ENCODE data around the gene CYBB.

DNA sequence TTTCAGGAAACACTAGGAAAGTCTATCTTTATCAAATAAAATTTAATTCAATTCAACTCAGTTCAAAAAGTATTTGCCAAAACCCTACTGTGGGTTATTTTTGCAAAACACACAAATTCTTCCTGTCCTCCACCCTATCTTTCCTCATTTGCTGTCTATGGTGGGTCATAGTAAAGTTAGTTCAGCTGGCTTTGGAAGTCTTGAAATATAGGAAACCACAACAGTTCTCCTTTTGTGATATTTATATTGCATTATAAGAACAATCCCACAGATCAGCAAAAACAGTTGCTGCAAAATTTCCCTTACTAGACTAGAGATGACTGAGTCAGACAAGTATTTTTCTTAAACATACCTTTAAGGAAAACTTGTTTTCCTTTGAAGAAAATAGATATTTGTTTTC lies 22.2 kb downstream of the CYBB start:
- TF ChIP-seq OSR1 (CRISPR knock-in tag; IDR thresholded peaks at IDR 0.05) (no peak), ZFP30 (CRISPR knock-in tag; IDR thresholded peaks at IDR 0.05) (no peak), TOX (CRISPR knock-in tag; IDR thresholded peaks at IDR 0.05; ENCODE audit: borderline replicate concordance) (no peak), ZFP3 (CRISPR knock-in tag; IDR thresholded peaks at IDR 0.05) (no peak), CSDC2 (CRISPR knock-in tag; IDR thresholded peaks at IDR 0.05) (no peak), ZNF8 (CRISPR knock-in tag; IDR thresholded peaks at IDR 0.05) (no peak), TCF4 (CRISPR knock-in tag; IDR thresholded peaks at IDR 0.05; ENCODE audit: borderline replicate concordance) (no peak), ZNF70 (CRISPR knock-in tag; IDR thresholded peaks at IDR 0.05) (no peak)
- TF ChIP-seq, protein P1, sequence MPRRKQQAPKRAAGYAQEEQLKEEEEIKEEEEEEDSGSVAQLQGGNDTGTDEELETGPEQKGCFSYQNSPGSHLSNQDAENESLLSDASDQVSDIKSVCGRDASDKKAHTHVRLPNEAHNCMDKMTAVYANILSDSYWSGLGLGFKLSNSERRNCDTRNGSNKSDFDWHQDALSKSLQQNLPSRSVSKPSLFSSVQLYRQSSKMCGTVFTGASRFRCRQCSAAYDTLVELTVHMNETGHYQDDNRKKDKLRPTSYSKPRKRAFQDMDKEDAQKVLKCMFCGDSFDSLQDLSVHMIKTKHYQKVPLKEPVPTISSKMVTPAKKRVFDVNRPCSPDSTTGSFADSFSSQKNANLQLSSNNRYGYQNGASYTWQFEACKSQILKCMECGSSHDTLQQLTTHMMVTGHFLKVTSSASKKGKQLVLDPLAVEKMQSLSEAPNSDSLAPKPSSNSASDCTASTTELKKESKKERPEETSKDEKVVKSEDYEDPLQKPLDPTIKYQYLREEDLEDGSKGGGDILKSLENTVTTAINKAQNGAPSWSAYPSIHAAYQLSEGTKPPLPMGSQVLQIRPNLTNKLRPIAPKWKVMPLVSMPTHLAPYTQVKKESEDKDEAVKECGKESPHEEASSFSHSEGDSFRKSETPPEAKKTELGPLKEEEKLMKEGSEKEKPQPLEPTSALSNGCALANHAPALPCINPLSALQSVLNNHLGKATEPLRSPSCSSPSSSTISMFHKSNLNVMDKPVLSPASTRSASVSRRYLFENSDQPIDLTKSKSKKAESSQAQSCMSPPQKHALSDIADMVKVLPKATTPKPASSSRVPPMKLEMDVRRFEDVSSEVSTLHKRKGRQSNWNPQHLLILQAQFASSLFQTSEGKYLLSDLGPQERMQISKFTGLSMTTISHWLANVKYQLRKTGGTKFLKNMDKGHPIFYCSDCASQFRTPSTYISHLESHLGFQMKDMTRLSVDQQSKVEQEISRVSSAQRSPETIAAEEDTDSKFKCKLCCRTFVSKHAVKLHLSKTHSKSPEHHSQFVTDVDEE (CRISPR knock-in tag; IDR thresholded peaks at IDR 0.05) = no peak
- TF ChIP-seq, protein P2, sequence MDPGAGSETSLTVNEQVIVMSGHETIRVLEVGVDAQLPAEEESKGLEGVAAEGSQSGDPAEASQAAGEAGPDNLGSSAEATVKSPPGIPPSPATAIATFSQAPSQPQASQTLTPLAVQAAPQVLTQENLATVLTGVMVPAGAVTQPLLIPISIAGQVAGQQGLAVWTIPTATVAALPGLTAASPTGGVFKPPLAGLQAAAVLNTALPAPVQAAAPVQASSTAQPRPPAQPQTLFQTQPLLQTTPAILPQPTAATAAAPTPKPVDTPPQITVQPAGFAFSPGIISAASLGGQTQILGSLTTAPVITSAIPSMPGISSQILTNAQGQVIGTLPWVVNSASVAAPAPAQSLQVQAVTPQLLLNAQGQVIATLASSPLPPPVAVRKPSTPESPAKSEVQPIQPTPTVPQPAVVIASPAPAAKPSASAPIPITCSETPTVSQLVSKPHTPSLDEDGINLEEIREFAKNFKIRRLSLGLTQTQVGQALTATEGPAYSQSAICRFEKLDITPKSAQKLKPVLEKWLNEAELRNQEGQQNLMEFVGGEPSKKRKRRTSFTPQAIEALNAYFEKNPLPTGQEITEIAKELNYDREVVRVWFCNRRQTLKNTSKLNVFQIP (CRISPR knock-in tag; IDR thresholded peaks at IDR 0.05; ENCODE audit: borderline replicate concordance, low read depth) = no peak
- TF ChIP-seq, protein P3, sequence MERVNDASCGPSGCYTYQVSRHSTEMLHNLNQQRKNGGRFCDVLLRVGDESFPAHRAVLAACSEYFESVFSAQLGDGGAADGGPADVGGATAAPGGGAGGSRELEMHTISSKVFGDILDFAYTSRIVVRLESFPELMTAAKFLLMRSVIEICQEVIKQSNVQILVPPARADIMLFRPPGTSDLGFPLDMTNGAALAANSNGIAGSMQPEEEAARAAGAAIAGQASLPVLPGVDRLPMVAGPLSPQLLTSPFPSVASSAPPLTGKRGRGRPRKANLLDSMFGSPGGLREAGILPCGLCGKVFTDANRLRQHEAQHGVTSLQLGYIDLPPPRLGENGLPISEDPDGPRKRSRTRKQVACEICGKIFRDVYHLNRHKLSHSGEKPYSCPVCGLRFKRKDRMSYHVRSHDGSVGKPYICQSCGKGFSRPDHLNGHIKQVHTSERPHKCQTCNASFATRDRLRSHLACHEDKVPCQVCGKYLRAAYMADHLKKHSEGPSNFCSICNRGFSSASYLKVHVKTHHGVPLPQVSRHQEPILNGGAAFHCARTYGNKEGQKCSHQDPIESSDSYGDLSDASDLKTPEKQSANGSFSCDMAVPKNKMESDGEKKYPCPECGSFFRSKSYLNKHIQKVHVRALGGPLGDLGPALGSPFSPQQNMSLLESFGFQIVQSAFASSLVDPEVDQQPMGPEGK (CRISPR knock-in tag; IDR thresholded peaks at IDR 0.05; ENCODE audit: borderline replicate concordance) = no peak
